ENCODE data around the gene PIGT. TPM values are rescaled to one million over a fixed set of nuclear protein-coding genes. Genes with fewer than 3 reads are reported as not detected.

PIGT gene
- total and polyA plus RNA-seq, 2 of the 13 experiments (the other 11 are each of a cell fraction or from before 2014, with no cell fraction given): 65.9 to 74.1 TPM

- TF ChIP-seq AFF4 (CRISPR knock-in tag; IDR thresholded peaks at IDR 0.05) (no peak), HDAC2 (CRISPR knock-in tag; IDR thresholded peaks at IDR 0.05) (peak; percentile 79), MTERF4 (CRISPR knock-in tag; IDR thresholded peaks at IDR 0.05) (peak; percentile 69; the same call in 1 of the 2 replicates), ZNF501 (CRISPR knock-in tag; IDR thresholded peaks at IDR 0.05) (peak; percentile 97), JUND (CRISPR knock-in tag; IDR thresholded peaks at IDR 0.05) (no peak), SUZ12 (IDR thresholded peaks at IDR 0.05; ENCODE audit: low read depth, low read length) (no peak; the same call in 1 of the 2 replicates), ZNF567 (CRISPR knock-in tag; IDR thresholded peaks at IDR 0.05; ENCODE audit: borderline replicate concordance) (no peak; the same call in 1 of the 2 replicates), ZNF747 (CRISPR knock-in tag; IDR thresholded peaks at IDR 0.05; ENCODE audit: borderline replicate concordance) (no peak; the same call in 1 of the 2 replicates), HMG20A (CRISPR knock-in tag; IDR thresholded peaks at IDR 0.05; ENCODE audit: borderline replicate concordance) (no peak; the same call in 1 of the 2 replicates), CEBPG (CRISPR knock-in tag; IDR thresholded peaks at IDR 0.05) (no peak; the same call in none of the 2 replicates), UBTF (CRISPR knock-in tag; IDR thresholded peaks at IDR 0.05) (peak; percentile 81), ZNF724P (CRISPR knock-in tag; IDR thresholded peaks at IDR 0.05; ENCODE audit: borderline replicate concordance) (peak; percentile 53; the same call in 1 of the 2 replicates), ZNF263 (CRISPR knock-in tag; IDR thresholded peaks at IDR 0.05) (peak; percentile 35; the same call in 1 of the 2 replicates), PRMT3 (CRISPR knock-in tag; IDR thresholded peaks at IDR 0.05; ENCODE audit: borderline replicate concordance, low read depth) (no peak), ISL2 (CRISPR knock-in tag; IDR thresholded peaks at IDR 0.05) (peak; percentile 51; the same call in 1 of the 2 replicates), ATRX (CRISPR knock-in tag; IDR thresholded peaks at IDR 0.05; ENCODE audit: borderline replicate concordance) (no peak), SMARCC2 (IDR thresholded peaks at IDR 0.05) (0 out of 2 replicates have a peak, but pooled peaks have one; percentile 5), GPBP1L1 (CRISPR knock-in tag; IDR thresholded peaks at IDR 0.05) (no peak), MEIS1 (CRISPR knock-in tag; IDR thresholded peaks at IDR 0.05; ENCODE audit: borderline replicate concordance) (peak; percentile 83; the same call in 1 of the 2 replicates), SIX4 (CRISPR knock-in tag; IDR thresholded peaks at IDR 0.05) (no peak), AHR (CRISPR knock-in tag; IDR thresholded peaks at IDR 0.05) (peak; percentile 79; the same call in 1 of the 2 replicates), HNRNPK (IDR thresholded peaks at IDR 0.05; ENCODE audit: low read depth, low read length, poor library complexity, severe bottlenecking) (no peak)
Measured at GRCh38 chr20:45436732-45437485, 21.0 kb downstream of the PIGT start (continued).

Data from HepG2 (cell line).